Loucy (cell line): ENCODE data around the gene ZFR.

ENCODE experiments used
- EZH2phosphoT487 ChIP-seq: fragments of 200-600 bp; IDR thresholded peaks from 2 replicates; pipeline ENCODE4 v1.6.1; 2018; ENCODE audit warnings: antibody characterized with exemption, mild to moderate bottlenecking, moderate library complexity, borderline replicate concordance
- TF ChIP-seq, protein P1 (sequence below): fragments of 200-600 bp; sonication (generic); conservative IDR thresholded peaks from 2 replicates; pipeline ENCODE4 v1.5.1; 2014; ENCODE audit warnings: mild to moderate bottlenecking, antibody characterized with exemption, low read length

GRCh38 chr5:32319392-32319791, 125.1 kb downstream of the ZFR start:
- TF ChIP-seq, protein P1, sequence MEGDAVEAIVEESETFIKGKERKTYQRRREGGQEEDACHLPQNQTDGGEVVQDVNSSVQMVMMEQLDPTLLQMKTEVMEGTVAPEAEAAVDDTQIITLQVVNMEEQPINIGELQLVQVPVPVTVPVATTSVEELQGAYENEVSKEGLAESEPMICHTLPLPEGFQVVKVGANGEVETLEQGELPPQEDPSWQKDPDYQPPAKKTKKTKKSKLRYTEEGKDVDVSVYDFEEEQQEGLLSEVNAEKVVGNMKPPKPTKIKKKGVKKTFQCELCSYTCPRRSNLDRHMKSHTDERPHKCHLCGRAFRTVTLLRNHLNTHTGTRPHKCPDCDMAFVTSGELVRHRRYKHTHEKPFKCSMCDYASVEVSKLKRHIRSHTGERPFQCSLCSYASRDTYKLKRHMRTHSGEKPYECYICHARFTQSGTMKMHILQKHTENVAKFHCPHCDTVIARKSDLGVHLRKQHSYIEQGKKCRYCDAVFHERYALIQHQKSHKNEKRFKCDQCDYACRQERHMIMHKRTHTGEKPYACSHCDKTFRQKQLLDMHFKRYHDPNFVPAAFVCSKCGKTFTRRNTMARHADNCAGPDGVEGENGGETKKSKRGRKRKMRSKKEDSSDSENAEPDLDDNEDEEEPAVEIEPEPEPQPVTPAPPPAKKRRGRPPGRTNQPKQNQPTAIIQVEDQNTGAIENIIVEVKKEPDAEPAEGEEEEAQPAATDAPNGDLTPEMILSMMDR: no peak; the same call in 1 of the 2 replicates
- no peak for TF ChIP-seq EZH2phosphoT487
